Measurements from ENCODE around the gene CLIP1.
"Not testable (repeated sequence)": the region's sequence is repeated elsewhere in the genome, so short reads cannot be mapped to it uniquely, and the experiment has no call there.

- TF ChIP-seq EZH2phosphoT487 (IDR thresholded peaks at IDR 0.05; ENCODE audit: borderline replicate concordance, low read length); CTCF (IDR thresholded peaks at IDR 0.05; ENCODE audit: low read depth, low read length, poor library complexity, severe bottlenecking): not testable (repeated sequence)
These were observed 24.5 kb downstream of the CLIP1 start for GRCh38 chr12:122397981-122398380.
